Measurements from ENCODE around the gene CCDC174.
"Not testable (repeated sequence)": the region's sequence is repeated elsewhere in the genome, so short reads cannot be mapped to it uniquely, and the experiment has no call there.

Gene CCDC174

DNA sequence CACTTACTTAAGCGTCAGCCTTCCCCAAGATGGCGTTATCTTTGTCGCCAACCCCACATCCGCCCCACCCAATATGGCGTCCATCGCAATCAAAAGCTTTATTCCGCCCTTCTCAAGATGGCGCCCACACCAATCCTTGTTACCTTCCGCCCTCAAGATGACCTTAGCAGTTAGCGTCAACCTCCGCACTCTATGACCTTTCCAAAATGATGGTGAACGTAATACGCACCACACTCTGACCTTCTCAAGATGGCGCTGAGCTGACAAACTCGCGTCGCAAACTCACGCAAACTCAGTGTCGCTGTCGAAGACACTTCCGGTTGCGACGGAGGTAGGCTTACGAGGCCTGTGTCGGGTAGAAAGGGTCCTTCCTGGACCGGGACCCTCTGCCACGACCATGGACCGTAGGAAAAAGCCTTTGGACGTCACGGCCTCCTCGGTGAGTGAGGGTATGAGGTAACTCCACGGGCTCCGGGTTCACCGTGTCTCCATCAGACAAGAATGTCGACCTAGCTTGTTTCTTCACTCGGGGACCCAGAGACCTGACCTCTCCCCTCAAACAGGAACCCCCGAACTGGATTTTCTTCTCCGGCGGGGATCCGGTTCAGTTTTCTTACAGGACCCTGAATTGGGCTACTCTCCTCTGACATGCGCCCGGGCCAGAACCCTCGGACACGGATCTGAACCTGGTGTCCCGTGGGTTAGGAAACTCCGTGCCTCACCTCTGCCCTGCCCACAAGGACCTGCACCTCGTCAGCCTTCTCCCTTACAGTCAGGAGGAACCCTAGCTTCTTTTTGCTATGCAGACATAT, at the start of gene CCDC174:
Gene CCDC174, plus strand, starts transcription at position 323 of the 812 bp plus-strand sequence. Its CDS starts 75 bp downstream, at position 398.
- peak; percentile 100 for DNase-seq (ENCODE audit: low read depth)

DNA sequence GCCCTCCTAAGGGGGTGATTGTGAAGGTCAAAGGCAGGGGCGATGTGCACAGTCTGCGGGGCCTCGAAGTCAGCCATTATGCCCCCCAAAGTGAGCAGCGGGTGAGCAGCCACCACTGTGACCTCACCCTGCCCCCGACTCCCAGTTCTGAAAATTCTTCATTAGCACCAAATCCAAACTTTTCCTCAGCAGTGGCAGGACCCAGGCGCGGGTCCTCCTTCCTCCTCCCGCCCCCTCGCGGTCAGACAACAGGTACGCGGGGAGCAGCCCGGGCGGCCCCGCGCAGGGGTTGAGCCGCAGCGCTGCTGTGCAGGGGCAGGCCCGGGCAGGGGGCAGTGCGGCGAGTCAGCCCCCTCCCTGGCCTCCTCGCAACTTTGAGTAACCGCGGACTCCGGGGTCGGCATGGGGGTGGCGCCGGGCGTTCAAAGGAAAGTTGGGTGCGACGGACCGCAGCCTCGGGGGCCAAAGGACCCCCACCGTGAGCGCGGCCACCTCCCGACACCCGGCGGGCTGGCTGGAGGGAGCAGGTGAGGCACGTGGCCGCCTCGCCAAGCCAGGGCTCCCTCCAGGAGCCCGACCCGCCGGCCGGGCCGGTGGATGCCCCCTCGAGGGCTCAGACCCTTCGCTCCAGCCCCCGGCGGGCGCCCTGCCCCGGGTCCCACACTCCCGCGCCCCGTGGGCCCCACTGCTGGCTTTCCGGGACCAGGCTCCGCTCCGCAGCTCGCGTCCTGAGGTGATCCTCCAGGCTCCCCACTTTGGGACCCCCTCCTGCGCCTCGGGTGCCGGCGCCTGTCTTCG, 49.4 kb upstream of the CCDC174 start:
- no peak for DNase-seq (ENCODE audit: low read depth)

- no peak for DNase-seq (ENCODE audit: low read depth)
These were observed 48.5 kb upstream of the CCDC174 start for GRCh38 chr3:14602804-14603644.

DNA sequence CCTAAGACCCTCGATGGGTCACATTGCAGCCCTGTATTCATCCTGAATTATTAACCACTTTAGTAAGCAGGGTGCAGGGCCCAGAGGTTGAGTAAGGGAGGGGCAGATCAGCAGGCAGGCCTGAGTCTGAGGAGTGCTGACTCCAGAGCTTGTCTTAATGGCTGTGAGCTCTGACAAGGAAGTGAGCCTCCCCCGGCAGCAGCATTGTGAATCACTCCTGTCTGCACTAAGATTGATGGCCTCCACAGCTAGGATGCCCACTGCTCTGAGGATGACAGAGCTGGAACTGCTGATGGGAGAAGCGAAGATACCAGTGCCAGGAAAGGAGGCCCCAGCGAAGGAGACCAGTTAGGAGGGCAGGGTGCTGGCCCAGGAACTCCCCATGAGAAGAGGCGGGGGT, 46.5 kb upstream of the CCDC174 start:
- DNase-seq (ENCODE audit: low read depth): no peak

DNA sequence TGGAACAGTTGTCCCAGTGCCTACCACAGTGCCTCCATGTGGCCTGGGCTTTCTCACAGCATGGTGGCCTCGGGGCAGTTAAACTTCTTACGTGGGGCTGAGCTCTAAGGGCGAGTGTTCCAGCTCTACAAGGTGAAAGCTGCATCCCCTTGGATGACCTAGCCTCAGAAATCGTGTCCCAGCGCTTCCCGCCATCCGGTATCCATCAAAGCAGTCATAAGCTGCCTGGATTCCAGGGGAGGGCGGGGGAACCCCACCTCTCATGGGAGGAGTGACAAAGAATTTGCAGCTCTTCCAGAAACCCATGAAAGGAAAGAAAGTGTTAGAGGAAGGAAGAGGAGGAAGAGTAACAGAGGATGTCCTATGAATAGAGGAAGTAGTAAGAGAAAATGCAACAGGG, 45.8 kb upstream of the CCDC174 start:
- no peak for DNase-seq (ENCODE audit: low read depth)

DNA sequence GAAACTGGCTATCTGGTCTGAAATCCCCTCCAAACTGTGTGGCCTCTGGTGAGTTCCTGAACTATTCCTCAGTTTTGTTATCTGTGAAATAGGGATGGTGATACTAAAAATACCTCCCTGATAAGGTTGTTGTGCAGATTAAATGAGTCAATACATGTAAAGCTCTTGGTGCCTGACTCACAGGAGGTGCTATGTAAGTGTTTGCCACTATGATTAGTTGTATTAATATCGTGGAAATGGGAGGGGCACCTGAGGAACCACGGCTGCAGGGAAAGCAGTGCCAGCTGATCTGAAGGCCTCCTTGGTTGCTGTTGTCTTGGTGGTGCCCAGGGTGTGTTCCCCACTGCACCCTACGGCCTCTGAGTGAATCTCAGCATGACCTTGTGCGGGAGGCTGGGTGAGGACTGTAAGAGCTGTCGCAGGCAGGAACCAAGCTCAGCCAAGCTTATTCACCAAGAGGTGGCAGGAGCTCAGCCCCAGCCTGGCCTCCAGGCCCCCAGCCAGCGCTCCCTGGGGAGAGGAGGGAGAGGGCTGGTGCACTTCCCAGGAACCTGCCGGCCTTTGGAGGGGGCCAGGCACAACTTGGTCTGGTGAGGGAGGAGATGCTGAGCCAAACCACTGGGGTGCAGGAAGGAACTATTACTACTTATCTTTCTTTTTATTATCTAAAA, 44.8 kb upstream of the CCDC174 start:
- DNase-seq (ENCODE audit: low read depth): no peak

- DNase-seq (ENCODE audit: low read depth): no peak
These were observed 43.3 kb upstream of the CCDC174 start for GRCh38 chr3:14608298-14608697.

DNA sequence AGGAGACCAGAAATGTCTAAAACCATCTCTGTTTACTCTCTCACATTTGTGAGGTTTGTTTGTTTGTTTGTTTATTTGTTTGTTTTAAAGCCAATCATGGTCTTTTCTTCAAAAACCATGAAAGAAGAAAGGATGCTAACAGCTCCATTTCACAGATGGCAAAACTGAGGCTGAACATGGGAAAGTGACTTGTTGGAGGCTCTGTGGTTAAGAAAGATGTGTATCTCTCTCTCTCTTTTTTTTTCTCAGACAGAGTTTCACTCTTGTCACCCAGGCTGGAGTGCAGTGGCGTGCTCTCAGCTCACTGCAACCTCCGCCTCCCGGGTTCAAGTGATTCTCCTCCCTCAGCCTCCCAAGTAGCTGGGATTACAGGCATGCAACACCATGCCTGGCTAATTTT, 42.5 kb upstream of the CCDC174 start:
- DNase-seq (ENCODE audit: low read depth): not testable (repeated sequence)

DNA sequence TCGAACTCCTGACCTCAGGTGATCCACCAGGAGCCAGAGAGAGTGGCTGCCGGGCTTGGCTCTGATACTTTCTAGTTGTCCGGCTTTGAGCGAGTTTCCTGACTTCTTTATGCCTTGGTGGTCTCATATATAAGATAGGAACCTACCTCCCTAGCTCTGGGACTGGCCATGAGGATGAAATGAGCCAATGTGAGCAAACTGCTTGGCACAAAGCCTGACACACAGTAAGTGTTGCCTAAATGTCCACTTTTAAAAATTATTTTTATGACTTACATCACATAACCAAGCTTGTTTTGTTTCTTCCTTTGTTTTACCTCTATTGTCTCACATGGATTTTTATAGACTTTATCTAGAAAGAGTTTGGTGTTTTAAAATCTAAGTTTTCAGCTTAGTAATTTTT, 42.1 kb upstream of the CCDC174 start:
- DNase-seq (ENCODE audit: low read depth): no peak

GRCh38 chr3:14609941-14610340, 41.6 kb upstream of the CCDC174 start:
- DNase-seq (ENCODE audit: low read depth): no peak

DNA sequence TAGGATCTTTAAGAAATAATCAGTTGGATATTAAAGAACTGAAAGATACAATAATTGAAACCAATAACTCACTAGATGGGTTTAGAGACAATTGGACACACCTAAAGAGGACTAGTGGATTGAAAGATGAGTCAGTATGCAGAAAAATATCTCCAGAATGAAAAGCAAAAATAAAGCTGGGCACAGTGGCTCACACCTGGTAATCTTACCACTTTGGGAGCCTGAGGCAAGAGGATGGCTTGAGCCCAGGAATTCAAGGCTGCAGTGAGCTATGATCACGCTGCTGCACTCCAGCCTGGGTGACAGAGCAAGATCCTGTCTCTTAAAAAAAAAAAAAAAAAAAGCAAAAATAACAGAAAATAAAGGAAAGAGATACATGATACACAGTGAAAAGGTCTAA, 37.4 kb upstream of the CCDC174 start:
- no peak for DNase-seq (ENCODE audit: low read depth)

DNA sequence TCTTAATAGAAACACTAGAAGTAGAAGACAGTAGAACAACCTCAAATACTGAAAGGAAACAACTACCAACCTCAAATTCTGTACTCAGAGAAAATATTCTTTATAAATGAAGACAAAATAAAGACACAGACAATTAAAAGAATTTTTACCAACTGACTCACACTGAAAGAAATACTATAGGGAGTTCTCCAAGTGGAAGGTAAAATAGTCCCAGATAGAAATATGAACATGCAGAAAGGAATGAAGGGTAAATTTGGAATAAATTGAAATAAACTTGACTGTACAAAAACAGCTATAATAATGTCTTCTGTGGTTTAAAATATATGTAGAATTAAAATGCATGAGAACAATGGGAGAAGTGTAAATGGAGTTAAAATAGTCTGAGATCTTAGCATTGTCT, 36.7 kb upstream of the CCDC174 start:
- no peak for DNase-seq (ENCODE audit: low read depth)

DNA sequence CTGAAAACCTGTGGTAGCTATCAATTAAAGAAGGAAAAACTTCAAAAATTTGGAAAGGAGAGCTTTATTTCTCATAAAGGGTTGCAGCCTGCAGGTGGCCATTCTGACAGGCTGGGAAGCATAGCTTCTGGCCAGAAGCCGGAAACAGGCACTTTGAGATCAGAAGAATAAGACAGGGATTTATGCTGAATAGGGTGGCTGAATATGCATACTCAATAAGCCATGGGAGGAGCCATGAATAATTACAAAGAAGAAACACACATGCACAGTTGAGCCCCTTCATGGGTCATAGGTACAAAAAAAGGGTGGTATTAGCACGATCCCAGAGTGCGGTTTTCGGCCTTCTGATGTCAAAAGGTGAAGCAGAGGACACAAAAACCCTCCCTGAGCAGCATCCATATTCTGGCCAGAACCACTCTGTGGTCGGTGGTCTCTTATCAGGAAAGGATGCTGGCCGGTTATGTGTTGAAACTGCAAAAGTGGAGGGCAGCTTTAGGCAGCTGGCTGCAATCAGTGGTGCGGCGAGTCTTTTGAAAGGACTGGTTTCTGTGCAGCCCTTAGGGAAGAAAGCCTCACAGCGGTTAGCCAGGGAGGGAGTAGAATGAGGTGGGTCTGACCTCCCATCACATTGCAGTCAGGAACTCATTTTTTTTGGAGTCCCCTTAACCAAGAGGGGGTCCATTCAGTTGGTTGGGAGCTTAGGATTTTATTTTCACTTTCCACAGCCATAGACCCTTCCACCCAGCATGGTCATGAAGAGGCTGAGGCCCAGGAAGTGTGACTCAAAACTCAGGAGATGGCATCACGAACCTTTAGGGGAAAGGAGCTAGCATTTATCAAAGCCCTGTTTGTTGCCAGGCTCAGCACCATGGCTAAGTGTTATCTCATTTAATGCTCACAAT, 34.7 kb upstream of the CCDC174 start:
- no peak for DNase-seq (ENCODE audit: low read depth)

GRCh38 chr3:14617508-14618023, 34.0 kb upstream of the CCDC174 start:
- DNase-seq (ENCODE audit: low read depth): no peak

GRCh38 chr3:14619605-14620004, 32.0 kb upstream of the CCDC174 start:
- no peak for DNase-seq (ENCODE audit: low read depth)

DNA sequence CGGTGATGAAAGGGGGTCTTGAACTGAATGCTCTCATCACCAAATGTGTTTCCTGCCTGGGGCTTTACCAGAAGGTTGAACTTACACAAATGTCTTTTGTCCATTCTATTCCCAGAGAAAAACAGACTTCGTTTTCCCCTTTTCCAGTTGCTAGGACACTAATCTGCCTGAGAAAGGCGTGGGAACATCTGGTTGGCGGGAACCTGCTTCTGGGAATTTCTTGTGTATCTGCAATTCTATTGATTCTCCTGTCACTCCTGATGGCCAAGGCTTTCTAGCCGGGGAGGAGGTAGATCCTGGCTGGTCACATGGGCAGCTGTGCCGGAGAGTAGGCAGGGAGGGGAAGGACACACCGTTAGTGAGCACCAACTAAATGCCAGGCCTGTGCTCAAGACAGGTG, 31.1 kb upstream of the CCDC174 start:
- DNase-seq (ENCODE audit: low read depth): no peak

GRCh38 chr3:14621093-14621492, 30.5 kb upstream of the CCDC174 start:
- no peak for DNase-seq (ENCODE audit: low read depth)

- DNase-seq (ENCODE audit: low read depth): no peak
These were observed 29.2 kb upstream of the CCDC174 start for GRCh38 chr3:14622368-14622767.

DNA sequence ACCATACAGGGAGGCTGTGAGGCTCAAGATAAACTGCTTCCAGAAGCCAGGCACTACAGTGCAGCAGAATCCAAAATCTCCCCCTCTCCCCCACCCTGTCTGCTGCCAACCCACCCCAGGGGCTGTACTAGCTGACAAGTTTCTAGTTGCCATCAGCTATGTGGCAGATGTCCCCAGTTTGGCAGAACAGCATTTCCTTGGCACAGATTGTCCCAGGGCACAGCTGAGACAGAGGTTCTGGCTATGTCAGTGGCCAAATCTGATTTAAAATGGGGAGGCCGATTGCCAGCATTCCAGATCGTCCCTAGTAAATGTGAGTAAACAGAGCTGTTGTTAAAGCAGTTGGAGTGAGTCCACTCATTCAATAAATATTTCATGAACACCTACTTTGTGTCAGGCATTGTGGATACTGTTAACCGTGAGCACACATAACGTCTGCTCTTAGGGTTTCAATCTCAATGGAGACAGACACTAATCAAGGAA, 28.0 kb upstream of the CCDC174 start:
- no peak for DNase-seq (ENCODE audit: low read depth)

GRCh38 chr3:14624498-14624897, 27.1 kb upstream of the CCDC174 start:
- no peak for DNase-seq (ENCODE audit: low read depth)

Data from CMK (cell line).